Globus pallidus (tissue), 1 donor: ENCODE results near the gene HEXIM1.
A peak's percentile ranks its signal among the peaks of the same experiment; 100 is the strongest.

ENCODE experiments used
- DNase-seq: peaks from one replicate; pipeline ENCODE4 v3.0.0-alpha.2; 2015; ENCODE audit warnings: low spot score

Gene HEXIM1

GRCh38 chr17:45129940-45130680 lies 18.2 kb upstream of the HEXIM1 start:
- no peak for DNase-seq

- no peak for DNase-seq
These were observed 17.3 kb upstream of the HEXIM1 start for GRCh38 chr17:45130681-45131615.

- DNase-seq, result no peak
These were observed 16.5 kb upstream of the HEXIM1 start for GRCh38 chr17:45131616-45132319.

GRCh38 chr17:45132320-45132571 lies 16.0 kb upstream of the HEXIM1 start, which contains the start of gene PLCD3:
TSS of gene PLCD3 (minus strand) at chr17:45132515. CDS start at chr17:45132410, 105 bp downstream.
- no peak for DNase-seq

- peak; percentile 71 for DNase-seq
These were observed 15.5 kb upstream of the HEXIM1 start for GRCh38 chr17:45132572-45133463.

GRCh38 chr17:45135192-45135977 lies 12.9 kb upstream of the HEXIM1 start, which contains the start of gene ACBD4:
TSS of gene ACBD4 (plus strand) at chr17:45135687. CDS start at chr17:45136145, 458 bp downstream.
- DNase-seq, result peak; percentile 92

GRCh38 chr17:45135978-45136791 lies 12.1 kb upstream of the HEXIM1 start:
- DNase-seq, result no peak

- no peak for DNase-seq
These were observed 11.3 kb upstream of the HEXIM1 start for GRCh38 chr17:45136846-45137560.

GRCh38 chr17:45137561-45138305 lies 10.5 kb upstream of the HEXIM1 start:
- no peak for DNase-seq

- no peak for DNase-seq
These were observed 9.3 kb upstream of the HEXIM1 start for GRCh38 chr17:45138911-45139532.

- no peak for DNase-seq
These were observed 8.7 kb upstream of the HEXIM1 start for GRCh38 chr17:45139533-45139920.

GRCh38 chr17:45143094-45143670 lies 5.1 kb upstream of the HEXIM1 start:
- no peak for DNase-seq

GRCh38 chr17:45143767-45144198 lies 4.5 kb upstream of the HEXIM1 start:
- peak; percentile 66 for DNase-seq

- peak; percentile 61 for DNase-seq
These were observed 3.9 kb upstream of the HEXIM1 start for GRCh38 chr17:45144199-45145034.

- no peak for DNase-seq
These were observed 3.3 kb upstream of the HEXIM1 start for GRCh38 chr17:45145035-45145389.

- DNase-seq, result no peak
These were observed 2.1 kb upstream of the HEXIM1 start for GRCh38 chr17:45146166-45146565.

- DNase-seq, result no peak
These were observed 1.7 kb upstream of the HEXIM1 start for GRCh38 chr17:45146592-45146889.
